Parathyroid adenoma (tissue), 2 donors: ENCODE data around the gene RNF26.

Experiments used
- H2AFZ ChIP-seq: fragments of 300-600 bp; sonication (generic); one replicate; pipeline ENCODE4 v1.7.0; 2017; ENCODE audit warnings: antibody characterized with exemption, mild to moderate bottlenecking
- H3K27ac ChIP-seq: fragments of 300-600 bp; sonication (generic); one replicate; pipeline ENCODE4 v1.7.0; 2017
- H3K27me3 ChIP-seq: fragments of 300-600 bp; sonication (generic); one replicate; pipeline ENCODE4 v1.7.0; 2017; ENCODE audit warnings: low read length; ENCODE audit not compliant: control insufficient read depth, insufficient read depth
- H3K36me3 ChIP-seq: fragments of 300-600 bp; sonication (generic); one replicate; pipeline ENCODE4 v1.7.0; 2017; ENCODE audit warnings: low read length; ENCODE audit not compliant: control insufficient read depth, insufficient read depth
- H3K4me1 ChIP-seq: fragments of 300-600 bp; sonication (generic); one replicate; pipeline ENCODE4 v1.7.0; 2017; ENCODE audit warnings: control low read depth
- H3K4me2 ChIP-seq: fragments of 300-600 bp; sonication (generic); one replicate; pipeline ENCODE4 v1.7.0; 2017; ENCODE audit warnings: low read length
- H3K4me3 ChIP-seq: fragments of 300-600 bp; sonication (generic); one replicate; pipeline ENCODE4 v1.7.0; 2017; ENCODE audit warnings: low read depth, low read length
- H3K79me2 ChIP-seq: fragments of 300-600 bp; sonication (generic); one replicate; pipeline ENCODE4 v1.7.0; 2017; ENCODE audit warnings: control low read depth
- H3K9ac ChIP-seq: fragments of 300-600 bp; sonication (generic); one replicate; pipeline ENCODE4 v1.7.0; 2017; ENCODE audit warnings: mild to moderate bottlenecking
- H3K9me3 ChIP-seq: fragments of 300-600 bp; sonication (generic); one replicate; pipeline ENCODE4 v1.7.0; 2017; ENCODE audit warnings: low read length; ENCODE audit not compliant: control insufficient read depth
- TF ChIP-seq, protein P1 (sequence below): fragments of 300-600 bp; sonication (generic); IDR thresholded peaks from one replicate; pipeline ENCODE4 v1.7.0; 2017; ENCODE audit warnings: antibody characterized with exemption, mild to moderate bottlenecking
- donor health status: primary hyperparathyroidism.

Gene RNF26

DNA sequence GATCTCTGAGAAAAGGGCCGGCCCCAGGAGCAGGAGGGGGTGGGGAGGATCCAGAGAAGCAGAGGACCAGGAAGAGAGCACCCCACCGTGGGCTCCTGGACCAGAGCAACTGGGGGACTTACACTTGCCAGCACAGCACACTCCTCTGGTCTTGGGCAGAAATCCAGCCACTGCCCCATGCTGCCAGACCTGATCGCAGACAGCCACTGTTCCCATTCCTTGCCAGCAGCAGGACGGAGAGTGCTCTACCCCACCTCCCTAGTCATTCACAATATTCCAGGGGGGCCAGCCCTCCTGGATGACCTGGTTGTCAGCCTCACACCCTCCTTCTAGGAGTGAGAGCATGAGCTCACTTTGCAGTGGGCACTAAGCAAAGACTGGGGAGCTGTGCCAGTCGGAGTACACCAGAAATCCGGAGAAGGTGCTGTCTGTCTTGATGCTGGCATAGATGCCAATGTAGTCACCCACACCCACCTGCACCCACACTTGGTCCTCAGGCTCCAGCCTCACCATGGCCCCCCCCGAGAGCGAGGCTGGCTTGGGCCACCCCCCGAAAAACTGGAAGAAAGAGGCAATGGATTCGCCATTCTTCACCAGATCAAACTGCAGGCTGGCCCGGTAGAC is 4.8 kb downstream of the RNF26 start:
- Histone ChIP-seq H3K4me3 (peak overlapping the region; percentile 34), H3K9me3 (no peaks in the 10 kb centered on the region), H3K79me2 (no peaks in the 10 kb centered on the region), H3K36me3 (no peaks in the 10 kb centered on the region), H3K4me2 (peak overlapping the region; percentile 51), H3K27ac (no peak overlapping the region), H3K9ac (no peak overlapping the region), H2AFZ (no peak overlapping the region), H3K27me3 (no peaks in the 10 kb centered on the region), H3K4me1 (no peaks in the 10 kb centered on the region)
- TF ChIP-seq, protein P1, sequence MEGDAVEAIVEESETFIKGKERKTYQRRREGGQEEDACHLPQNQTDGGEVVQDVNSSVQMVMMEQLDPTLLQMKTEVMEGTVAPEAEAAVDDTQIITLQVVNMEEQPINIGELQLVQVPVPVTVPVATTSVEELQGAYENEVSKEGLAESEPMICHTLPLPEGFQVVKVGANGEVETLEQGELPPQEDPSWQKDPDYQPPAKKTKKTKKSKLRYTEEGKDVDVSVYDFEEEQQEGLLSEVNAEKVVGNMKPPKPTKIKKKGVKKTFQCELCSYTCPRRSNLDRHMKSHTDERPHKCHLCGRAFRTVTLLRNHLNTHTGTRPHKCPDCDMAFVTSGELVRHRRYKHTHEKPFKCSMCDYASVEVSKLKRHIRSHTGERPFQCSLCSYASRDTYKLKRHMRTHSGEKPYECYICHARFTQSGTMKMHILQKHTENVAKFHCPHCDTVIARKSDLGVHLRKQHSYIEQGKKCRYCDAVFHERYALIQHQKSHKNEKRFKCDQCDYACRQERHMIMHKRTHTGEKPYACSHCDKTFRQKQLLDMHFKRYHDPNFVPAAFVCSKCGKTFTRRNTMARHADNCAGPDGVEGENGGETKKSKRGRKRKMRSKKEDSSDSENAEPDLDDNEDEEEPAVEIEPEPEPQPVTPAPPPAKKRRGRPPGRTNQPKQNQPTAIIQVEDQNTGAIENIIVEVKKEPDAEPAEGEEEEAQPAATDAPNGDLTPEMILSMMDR = no peak

DNA sequence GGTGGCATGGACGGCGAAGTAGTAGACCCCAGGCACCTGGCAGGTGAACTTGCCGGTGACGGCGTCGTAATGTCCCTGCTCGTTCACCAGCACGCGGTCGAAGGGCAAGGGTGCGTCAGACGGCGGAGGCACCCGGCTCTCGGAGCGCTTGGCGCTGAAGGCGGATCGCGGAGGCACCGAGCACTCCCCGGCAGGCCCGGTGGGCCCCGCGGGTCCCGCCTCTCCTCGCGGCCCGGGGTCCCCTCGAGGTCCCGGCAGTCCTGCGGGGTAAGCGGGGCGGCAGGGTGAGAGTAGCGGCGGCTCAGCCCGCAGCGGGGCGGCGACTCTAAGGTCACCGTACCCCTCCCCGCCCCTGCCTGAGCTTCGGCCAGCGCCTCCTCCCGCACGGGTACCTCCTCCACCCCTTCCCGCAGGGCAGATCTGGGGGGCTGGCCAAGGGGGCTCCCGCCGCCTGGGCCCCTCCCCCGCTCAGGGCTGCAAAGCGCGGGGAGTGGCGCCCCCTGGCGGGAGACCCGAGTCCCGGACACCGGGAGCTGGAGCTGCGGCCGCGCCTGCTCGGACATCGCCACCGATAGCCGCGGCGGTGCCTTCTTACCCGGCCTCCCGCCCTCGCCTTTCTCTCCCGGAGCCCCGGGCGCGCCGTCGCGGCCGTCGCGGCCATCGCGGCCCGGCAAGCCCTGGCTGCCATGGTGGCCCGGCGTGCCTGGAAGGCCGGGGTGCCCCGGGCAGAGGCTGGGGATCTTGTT is 5.4 kb downstream of the RNF26 start:
- no peaks in the 10 kb centered on the region for H3K27me3 ChIP-seq
- peak overlapping the region; percentile 72 for H3K27ac ChIP-seq
- no peaks in the 10 kb centered on the region for H3K4me1 ChIP-seq
- H3K79me2 ChIP-seq = no peaks in the 10 kb centered on the region
- no peak overlapping the region for H3K9ac ChIP-seq
- H3K4me2 ChIP-seq = peak overlapping the region; percentile 51
- TF ChIP-seq, protein P1 = peak; percentile 51
- H3K9me3 ChIP-seq = no peaks in the 10 kb centered on the region
- peak overlapping the region; percentile 62 for H2AFZ ChIP-seq
- peak overlapping the region; percentile 50 for H3K4me3 ChIP-seq
- H3K36me3 ChIP-seq = no peaks in the 10 kb centered on the region

DNA sequence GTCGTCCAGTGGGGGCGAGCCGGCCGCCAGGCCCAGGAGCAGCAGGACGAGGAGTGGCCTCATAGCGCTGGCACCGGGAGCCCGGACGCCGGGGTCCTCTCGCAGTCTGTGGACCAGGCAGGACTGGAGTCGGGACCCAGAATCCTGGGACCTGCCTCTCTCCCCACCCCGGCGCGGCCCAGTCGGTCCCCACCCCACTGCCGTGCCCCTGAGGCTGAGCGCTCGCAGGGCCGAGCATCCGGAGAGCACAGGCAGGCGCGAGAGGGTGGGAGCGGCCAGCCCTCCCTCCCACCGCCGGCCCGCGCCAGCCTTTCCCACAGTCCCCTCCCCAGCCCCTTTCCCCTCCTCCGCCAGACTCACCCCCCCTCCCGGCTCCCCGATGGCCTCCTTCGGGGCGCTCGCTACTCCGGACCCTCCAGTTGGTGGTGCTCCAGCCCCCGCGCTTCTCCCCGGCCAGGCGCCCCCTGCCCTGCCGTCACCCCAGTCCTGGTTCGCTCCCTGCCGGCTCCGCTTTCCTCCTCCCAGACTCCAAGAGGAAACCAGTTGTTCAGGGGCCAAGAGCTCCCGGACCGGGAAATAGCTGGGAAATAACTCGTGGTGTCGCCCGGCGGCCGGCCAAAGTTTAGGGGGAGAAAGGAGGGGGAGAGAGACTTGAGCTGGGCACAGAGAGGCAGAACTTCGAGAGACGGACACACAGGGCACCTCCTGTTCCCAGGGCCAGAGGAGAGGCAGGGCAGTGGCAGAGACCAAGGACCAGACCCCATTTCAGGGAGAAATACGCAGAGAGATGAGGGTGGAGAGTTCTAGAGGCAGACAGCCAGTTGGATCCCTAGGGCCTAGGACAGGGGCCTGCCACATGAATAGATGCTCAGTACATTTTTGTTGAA is 6.3 kb downstream of the RNF26 start, which contains the start of gene C1QTNF5:
TSS of gene C1QTNF5 (minus strand) at position 549 of the 887 bp plus-strand sequence. CDS start at position 63, 486 bp downstream.
- TF ChIP-seq, protein P1 = no peak
- Histone ChIP-seq H3K27ac (peak within 1 kb of the TSS; percentile 72), H3K4me3 (peak within 1 kb of the TSS; percentile 50), H3K36me3 (no peaks in the 10 kb centered on the region), H3K27me3 (no peaks in the 10 kb centered on the region), H3K9ac (no peak within 1 kb of the TSS), H3K79me2 (no peaks in the 10 kb centered on the region), H3K4me1 (no peaks in the 10 kb centered on the region), H2AFZ (peak within 1 kb of the TSS; percentile 62), H3K9me3 (no peaks in the 10 kb centered on the region), H3K4me2 (peak within 1 kb of the TSS; percentile 51)

DNA sequence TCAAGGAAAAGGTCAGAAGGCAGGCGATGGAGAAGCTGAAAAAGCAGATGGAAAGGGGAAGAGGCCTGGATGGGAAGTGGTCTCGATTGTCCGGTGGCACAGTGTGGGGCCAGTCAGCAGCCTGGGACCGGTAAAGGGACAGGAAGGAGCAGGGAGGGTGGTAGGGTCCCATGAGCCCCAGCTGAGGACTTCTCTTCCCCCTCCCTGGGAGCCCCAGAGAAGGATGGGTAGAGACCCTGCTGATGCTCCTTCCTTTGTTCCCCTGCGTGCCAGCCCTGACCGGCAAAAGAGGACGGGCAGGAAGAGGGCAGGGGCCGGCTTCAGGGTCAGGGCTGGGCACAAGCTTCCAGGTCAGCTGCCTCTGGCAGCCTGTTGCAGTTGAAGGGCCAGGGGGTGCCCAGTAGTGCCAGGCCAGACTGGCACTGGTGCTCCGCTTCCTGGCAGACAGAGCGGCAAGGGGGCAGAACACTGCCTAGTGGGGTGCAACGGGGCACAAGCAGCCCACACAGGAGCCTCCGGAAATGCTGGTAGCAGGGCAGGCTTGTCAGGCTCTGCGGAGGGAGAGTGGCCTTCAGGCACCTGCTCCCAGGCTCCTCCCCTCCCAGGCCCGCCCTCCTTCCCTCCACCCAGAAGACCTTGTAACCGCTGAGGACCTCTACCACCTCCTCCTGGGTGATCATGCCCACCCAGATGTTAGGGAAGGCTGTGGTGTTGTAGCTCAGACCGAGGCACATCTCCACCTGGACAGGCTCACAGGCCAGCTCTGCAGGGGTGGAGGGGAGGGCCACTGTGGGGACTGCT is 7.1 kb downstream of the RNF26 start:
- H3K4me3 ChIP-seq = no peak overlapping the region
- H3K9me3 ChIP-seq = no peaks in the 10 kb centered on the region
- no peaks in the 10 kb centered on the region for H3K79me2 ChIP-seq
- peak overlapping the region; percentile 72 for H3K27ac ChIP-seq
- H2AFZ ChIP-seq = no peak overlapping the region
- no peaks in the 10 kb centered on the region for H3K36me3 ChIP-seq
- H3K4me2 ChIP-seq = no peak overlapping the region
- H3K27me3 ChIP-seq = no peaks in the 10 kb centered on the region
- H3K9ac ChIP-seq = no peak overlapping the region
- no peaks in the 10 kb centered on the region for H3K4me1 ChIP-seq
- TF ChIP-seq, protein P1 = no peak
